Bronchial epithelial cell (primary cell): ENCODE results near the gene ARHGEF10L. TPM values are rescaled to one million over a fixed set of nuclear protein-coding genes. Genes with fewer than 3 reads are reported as not detected.

Experiments used
- DNase-seq: peaks from one replicate; pipeline ENCODE4 v3.0.0-alpha.2; 2010; ENCODE audit warnings: low read depth
- FAIRE-seq: peaks from 2 replicates; lab custom pipeline; 2011; peaks lifted over from hg19 to GRCh38; lab: Jason Lieb, UNC
- H3K27me3 ChIP-seq: 2 replicates; pipeline ENCODE4 v1.5.1; 2011; ENCODE audit warnings: low read length; ENCODE audit not compliant: control insufficient read depth, insufficient read depth
- H3K36me3 ChIP-seq: 2 replicates; pipeline ENCODE4 v1.5.1; 2011; ENCODE audit warnings: low read length; ENCODE audit not compliant: control insufficient read depth, insufficient read depth
- H3K4me3 ChIP-seq: 2 replicates; pipeline ENCODE4 v1.5.1; 2011; ENCODE audit warnings: mild to moderate bottlenecking, low read depth, low read length, control low read depth
- CTCF ChIP-seq: IDR thresholded peaks from 2 replicates; pipeline ENCODE4 v1.5.1; 2011; ENCODE audit warnings: mild to moderate bottlenecking, moderate library complexity, low read length, control low read depth, inconsistent platforms; ENCODE audit not compliant: insufficient read depth, severe bottlenecking
- total RNA-seq: library from RNA; depleted of rRNA; stranded (reverse); fragments of >200 nt; gene quantifications from 2 replicates; pipeline ENCODE4 v1.2.1, GENCODE V29; 2014

ARHGEF10L gene
- total RNA-seq, 1 donor from 2014 or later = 6.3 TPM

DNA sequence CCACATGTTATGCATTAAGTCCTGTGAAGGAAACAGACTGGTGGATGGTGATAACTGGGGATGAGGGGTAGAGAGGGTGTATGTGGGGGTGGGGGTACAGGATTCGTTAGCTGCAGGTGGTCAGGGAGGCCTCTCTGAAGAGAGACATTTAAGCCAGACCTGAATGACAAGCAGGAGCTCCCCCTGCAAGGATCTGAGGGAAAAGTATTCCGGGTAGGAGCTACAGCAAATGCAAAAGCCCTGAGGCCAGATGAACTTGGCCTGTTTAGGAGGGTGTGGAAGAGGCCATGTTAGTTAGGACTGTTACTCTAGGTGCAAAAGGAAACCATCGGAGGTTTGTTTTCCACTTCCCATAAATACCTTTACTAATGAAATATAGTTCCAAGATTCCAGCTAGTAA, 9.9 kb downstream of the ARHGEF10L start:
- FAIRE-seq = no peak

DNA sequence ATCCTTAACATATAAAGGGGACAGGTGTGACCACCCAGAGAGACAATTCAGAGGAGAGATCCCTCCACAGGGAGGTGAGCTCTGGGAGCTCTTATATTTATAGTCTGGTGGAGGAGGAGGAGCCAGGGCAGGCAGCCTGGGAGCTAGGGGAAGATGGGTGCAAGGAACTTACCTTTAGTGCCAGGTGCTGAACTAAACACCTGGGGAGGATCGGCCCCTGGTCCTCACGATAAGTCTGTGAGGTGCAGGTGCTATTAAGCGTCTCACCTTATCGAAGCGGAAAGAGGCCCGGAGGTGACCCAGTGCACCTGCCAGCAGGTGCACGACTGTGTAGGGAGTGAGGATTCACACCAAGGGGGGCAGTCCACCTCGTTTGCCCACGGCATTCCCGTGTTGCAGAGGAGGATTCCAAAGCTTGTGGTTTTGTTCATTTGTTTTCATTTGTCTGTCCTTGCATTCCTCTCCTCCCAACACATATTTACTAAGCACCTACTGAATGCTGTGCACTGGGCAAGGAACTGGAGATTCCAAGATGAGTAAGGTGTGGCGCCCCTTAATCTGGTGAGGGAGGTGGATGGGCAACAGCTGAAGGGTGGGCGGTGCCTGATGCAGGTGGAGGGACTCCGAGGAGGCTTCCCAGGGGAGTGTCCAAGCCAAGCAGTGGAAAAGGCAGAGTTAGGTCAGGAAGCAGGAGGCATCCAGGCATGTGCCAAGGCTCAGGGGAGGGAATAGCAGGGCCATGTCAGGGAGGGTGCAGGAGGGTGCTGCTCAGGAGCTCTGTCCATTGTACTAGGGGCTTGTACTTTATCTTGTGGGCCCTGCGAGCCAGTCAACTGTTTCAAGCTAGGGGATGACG, 11.5 kb downstream of the ARHGEF10L start:
- DNase-seq (no peak), FAIRE-seq (no peak)
- no peak overlapping the region for H3K4me3 ChIP-seq
- no peaks in the 10 kb centered on the region for H3K36me3 ChIP-seq
- no peak for TF ChIP-seq CTCF
- no peaks in the 10 kb centered on the region for H3K27me3 ChIP-seq

More for the DNA sequence above, 9.9 kb downstream of the ARHGEF10L start:
- H3K27me3 ChIP-seq = no peaks in the 10 kb centered on the region
- no peak for TF ChIP-seq CTCF
- no peaks in the 10 kb centered on the region for H3K36me3 ChIP-seq
- DNase-seq = no peak
- H3K4me3 ChIP-seq = no peak overlapping the region

DNA sequence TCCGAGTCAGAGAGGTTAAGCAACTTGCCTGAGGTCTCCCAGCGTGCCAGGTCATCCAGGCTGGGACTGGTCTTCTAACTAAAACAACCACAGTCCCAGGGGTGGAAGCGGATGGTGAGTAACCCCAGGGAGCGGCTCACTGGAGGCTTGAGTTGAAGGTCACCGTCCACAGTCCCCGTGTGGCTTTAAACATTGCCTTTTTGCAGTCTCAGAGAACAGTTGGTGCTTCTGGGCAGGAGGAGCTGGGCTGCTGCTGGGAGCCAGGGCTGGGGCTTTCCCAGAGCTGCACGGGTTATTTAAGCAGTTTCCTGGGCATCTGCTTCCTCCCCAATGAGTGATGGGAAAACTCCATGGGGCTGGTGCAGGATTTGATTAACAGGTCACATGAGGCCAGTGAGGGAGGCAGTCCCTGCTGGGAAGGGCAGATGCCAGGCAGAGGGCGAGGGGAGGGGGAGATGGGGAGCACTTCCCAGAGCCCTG, 12.3 kb downstream of the ARHGEF10L start:
- FAIRE-seq (no peak), DNase-seq (peak; percentile 43)
- no peaks in the 10 kb centered on the region for H3K36me3 ChIP-seq
- no peak for TF ChIP-seq CTCF
- no peaks in the 10 kb centered on the region for H3K27me3 ChIP-seq
- H3K4me3 ChIP-seq = no peak overlapping the region

- FAIRE-seq (peak; percentile 92), DNase-seq (peak; percentile 96)
- Histone ChIP-seq H3K36me3 (no peaks in the 10 kb centered on the region), H3K27me3 (no peaks in the 10 kb centered on the region), H3K4me3 (no peak overlapping the region)
- no peak for TF ChIP-seq CTCF
Measured at GRCh38 chr1:17553975-17554700, 14.6 kb downstream of the ARHGEF10L start.

GRCh38 chr1:17554954-17555353, 15.5 kb downstream of the ARHGEF10L start:
- FAIRE-seq = no peak
- Histone ChIP-seq H3K4me3 (no peak overlapping the region), H3K36me3 (no peaks in the 10 kb centered on the region), H3K27me3 (no peaks in the 10 kb centered on the region)
- TF ChIP-seq CTCF = no peak
- no peak for DNase-seq
